Measurements from ENCODE around the gene SRGAP2B.
"Not testable (repeated sequence)": the region's sequence is repeated elsewhere in the genome, so short reads cannot be mapped to it uniquely, and the experiment has no call there.

Gene SRGAP2B

DNA sequence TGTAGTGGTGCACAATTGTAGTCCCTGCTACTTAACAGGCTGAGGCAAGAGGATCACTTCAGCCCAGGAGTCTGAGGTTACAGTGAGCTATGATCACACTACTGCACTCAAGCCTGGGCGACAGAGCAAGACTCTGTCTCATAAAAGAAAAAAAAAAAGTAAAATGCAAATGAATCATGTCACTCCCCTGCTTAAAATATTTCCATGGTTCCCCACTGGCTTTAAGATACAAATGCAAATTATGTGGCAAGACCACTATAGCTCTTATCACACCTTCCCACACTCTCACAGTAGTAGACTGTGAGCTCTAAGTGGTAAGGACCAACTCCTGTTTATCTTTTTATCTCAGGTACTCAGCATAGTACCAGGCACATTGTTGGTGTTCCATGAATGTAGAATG is 53.6 kb downstream of the SRGAP2B start:
- DNase-seq, result not testable (repeated sequence)

DNA sequence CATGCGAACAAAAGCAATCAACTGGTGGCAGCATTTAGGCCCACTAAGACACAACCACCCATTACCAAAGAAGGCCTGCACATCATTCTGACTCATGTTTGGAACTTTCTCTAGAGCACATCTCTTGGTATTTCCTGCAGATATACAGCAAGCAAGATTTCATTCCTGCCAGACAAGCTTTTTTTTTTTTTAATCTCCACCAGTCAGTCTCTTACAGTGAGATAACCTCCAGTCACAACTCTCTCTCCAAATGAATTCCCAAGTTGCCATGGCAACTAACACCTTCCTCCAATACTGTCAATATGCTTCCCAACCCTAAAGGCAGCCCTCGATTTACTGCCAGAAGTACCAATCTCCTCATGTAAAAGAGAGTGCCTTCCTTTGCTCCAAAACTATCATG is 59.1 kb downstream of the SRGAP2B start:
- not testable (repeated sequence) for DNase-seq

DNA sequence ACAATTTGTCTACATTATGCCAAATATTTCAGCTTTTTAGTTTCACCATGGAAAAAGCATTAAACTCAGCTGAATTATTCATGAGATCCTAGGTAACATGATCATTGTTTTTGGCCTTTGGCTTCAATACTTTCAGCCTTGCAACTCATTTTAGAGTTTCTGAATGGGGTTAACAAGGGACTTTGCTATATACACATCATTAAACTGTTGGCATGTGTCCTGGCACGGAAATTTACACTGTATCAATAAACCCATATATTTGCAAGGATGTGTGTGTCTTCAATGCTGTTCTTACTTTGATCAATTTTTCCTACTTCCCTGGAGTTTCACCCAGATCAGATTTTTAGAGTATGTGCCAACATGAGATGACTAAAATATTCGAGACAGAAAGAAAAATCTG is 61.6 kb downstream of the SRGAP2B start:
- not testable (repeated sequence) for DNase-seq

DNA sequence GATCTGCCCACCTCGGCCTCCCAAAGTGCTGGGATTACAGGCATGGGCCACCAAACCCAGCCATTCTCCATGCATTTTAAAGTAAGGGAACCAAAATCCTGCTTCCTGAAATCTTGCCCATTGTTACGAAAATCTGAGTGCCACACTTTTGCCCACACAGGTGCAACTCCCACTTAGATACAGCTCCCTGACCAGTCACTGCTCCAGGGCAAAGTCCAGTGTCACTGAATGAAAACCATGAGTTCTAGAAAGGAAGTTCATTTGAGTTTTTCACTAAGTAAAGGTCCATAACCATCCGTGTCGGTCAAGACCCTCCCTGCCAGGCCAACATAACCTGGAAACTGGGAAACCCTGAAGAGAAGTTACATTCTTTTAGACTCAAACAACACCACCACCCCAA is 67.9 kb downstream of the SRGAP2B start:
- DNase-seq, result not testable (repeated sequence)

DNA sequence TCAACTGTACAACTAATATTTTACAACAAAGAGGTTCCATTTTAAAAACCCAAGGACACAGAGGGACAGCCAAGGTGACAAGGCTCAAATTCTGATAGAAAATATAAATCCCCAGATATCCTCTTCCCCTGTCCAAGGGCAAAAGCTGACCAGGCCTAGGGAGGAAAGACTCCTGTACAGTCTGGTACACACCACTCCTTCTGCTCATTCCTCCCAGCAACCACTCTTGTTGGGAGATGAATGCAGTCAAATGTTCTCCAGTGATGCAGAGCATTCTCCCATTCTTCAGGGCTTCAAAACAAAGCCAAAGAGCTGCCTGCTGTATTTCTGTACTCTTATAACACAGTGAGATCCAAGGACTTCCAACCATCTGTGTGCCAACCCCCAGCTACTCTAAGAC is 69.8 kb downstream of the SRGAP2B start:
- not testable (repeated sequence) for DNase-seq

DNA sequence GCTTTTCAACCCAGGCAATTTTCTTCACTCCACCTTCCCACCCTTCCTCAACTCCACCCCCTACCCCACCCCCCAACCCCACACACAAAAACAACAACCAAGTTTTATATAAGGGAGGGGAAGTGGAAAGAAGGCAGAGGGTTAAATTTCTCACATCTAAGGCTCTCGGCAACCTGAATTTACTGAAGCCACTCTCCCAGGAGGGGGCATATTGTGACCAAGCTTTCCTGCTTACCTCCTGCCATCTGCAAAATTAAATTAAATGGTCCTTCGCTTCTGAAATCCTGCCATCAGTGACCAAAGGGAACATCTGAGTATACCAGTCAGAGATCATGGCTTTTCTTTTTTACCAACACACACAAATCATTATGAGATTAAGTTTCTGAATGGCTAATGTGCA is 72.9 kb downstream of the SRGAP2B start:
- not testable (repeated sequence) for DNase-seq

DNA sequence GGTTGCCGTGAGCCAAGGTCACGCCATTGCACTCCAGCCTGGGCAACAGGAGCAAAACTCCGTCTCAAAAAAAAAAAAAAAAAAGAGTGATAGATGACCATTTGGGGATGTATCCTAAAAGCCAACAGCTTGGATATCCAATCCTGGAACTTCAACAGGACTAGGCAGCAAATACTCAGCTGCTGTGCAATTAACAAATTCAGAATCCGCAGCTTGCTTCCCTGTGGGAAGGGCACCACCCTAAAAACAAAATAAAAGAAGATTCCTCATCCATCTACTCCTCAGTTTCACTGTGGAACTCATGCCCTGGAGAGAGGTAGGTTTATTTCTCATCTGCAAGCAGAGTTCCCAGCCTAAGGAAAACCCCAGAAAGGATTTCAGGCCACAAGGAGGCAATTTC is 73.4 kb downstream of the SRGAP2B start:
- not testable (repeated sequence) for DNase-seq

DNA sequence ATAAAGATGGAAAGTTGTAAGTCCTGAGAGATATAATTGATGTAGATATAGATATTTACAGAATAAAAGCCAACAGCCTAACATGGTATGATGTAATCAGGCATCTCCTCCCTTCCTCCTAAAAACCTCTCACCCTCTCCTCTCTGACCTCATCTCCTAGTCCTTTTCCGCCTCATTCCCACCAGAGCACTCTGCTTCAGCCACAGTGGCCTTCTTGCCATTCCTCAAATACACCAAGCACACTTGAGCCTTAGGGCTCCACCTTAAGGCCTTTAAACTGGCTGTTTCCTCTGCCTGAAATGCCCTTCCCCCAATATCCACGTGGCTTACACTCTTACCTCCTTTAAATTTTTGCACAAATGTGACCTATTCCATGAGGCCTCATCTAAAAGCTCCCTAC is 75.4 kb downstream of the SRGAP2B start:
- not testable (repeated sequence) for DNase-seq

DNA sequence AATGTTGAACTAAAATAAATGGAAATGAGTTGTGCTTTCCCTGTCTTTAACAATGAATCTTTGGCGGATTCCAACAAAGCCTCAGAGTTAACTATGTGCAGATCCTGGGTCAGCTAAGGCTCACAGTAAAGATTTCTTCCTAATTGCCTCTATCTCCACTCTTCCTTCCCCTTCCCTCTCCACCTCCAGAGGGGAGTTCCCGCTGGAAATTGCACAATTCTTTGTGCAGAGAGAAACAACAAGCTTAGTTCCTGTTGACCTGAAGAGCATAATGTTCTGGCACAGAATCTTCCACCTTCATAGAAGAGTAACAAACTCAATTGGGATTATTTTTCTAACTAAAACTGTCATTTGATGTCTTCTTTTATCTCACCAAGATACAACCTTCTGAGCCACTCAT is 77.4 kb downstream of the SRGAP2B start:
- not testable (repeated sequence) for DNase-seq

DNA sequence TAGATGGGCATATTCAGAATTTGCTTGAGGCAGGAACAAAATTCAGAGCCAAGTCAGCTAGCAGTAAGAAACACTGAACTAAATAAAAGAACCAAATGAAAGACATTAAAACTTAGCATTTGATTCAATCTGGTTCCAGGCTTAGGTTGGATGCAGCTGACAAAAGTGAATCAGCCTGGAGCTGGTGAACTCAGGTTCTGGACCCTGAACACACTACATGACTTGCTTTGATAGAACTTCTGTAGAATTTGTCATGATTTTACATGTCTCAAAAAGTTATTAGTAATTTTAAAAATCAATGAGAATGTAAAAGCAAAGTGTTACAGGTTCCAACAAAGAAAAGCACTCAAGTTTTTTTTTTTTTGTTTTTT is 78.7 kb downstream of the SRGAP2B start:
- DNase-seq, result not testable (repeated sequence)

DNA sequence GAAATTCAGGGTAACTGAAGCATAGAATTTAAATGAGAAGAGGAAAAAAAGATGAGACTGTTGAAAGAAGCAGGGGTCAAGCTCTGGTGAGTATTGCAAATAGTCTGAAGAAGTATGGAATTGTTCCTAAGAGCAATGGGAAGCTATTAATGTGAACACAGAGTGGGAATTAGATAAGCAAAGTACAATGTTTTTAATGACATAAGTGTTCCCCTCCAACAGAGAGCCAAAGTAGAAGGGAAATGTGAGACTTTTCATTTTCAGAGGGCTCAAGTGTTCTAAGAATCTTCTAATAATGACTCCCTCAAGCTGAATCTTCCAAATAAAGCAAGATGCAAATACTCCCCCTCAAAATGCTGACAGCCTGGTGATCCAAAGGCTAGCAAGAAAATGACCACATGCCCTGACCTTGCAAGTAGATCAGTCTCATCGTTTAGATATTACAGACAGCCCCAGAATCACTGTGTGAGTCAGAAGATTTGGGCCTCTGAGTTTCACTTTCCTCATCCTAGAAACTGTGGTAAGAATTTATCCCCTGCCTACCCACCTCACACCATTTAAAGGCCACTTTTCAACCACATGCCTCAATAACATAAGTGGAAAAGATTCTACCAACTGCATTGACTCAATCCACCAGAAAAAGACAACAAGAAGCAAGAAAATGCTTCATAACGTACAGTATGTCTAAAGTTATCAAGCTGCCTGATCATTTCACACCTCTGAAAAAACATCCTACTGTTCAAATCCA is 79.2 kb downstream of the SRGAP2B start:
- not testable (repeated sequence) for DNase-seq

DNA sequence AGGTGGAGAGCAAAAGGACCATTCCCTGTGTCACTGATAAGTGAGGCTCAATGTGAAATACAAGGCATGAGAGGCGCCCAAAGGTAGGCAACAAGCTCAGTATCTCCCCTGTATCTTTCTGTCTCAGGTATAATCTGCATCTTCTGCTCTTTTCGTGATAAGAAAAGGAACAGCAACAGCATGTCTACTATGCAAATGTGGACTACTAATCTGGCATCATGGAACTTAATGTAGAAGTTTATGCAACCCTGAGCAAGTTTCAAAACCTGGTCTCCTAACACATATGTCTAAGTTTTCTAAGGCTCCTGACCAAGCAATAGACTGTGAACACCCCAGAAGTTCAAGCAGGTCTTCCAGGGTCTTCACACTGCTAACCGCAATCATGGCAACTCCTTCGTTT is 81.8 kb downstream of the SRGAP2B start:
- not testable (repeated sequence) for DNase-seq

DNA sequence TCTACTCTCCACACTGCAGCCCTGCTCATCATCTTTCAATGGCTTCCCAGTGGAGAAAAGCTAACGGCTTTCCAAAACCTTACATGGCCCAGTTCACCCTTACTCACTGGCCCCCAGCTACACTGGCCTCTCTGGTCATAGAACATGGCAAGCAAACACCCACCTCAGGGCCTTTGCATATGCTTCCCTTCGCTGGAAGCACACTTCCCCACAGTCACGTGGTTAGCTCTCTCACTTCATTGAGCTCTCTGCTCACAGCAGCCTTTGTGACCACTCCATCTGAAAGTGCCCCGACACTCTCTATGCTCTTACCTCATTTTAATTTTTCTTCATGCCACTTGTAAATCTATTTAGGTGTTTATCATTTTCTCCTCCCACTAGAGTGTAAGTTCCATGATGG is 83.3 kb downstream of the SRGAP2B start:
- not testable (repeated sequence) for DNase-seq

DNA sequence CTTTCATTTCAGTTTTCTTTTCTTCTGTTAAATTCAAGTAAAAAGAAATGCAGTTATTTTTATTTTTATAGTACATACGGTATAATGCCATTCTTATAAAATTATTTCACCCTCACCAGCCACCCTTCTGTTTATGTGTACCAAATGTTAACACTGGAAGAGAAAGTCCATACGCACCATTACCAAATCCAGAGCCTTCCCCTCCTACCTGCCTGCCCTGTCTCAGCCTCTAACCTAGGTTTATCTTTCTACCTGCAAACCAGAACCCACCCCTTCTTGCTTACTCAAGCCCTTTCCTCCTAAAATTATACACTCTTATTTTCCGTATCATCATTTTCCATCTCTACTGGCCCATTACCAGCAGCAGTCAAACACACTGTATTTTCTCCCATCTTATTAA is 84.5 kb downstream of the SRGAP2B start:
- not testable (repeated sequence) for DNase-seq

DNA sequence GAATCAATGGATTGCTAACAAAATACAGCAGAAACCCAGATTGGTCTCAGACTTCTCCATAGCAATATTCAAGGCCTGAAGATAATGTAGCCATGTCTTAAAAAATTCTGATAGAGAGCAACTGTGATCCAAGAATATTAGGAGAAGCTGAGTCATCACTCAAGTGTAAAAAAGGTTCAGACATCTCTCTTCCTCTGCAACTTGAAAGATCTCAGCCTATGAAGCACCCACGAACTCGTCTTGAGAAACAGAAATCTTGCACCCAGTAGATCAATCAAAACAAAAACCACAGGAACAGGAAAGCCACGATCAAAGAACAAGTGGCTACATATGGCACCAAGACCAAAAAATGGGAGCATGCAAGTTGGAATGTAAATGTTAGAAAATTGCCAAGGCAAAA is 85.2 kb downstream of the SRGAP2B start:
- not testable (repeated sequence) for DNase-seq

DNA sequence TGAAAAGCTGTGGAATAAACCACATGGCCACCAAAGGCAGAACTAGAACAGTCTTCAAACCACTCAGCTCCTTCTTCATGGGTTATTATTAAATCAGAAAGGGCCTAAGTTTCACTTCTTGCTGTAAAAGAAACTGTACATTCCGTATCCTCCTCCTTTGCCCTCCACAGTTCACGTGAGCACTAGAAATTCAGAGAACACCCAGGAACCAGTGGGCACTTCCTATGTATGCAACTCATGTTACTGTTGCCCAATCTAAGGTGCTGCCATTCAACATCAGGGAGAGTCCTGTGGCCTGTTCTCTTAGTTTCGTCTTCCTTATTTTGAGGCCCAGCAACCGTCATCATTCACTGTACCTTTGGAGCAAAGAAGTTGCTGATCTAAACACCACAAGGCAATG is 86.7 kb downstream of the SRGAP2B start:
- not testable (repeated sequence) for DNase-seq

DNA sequence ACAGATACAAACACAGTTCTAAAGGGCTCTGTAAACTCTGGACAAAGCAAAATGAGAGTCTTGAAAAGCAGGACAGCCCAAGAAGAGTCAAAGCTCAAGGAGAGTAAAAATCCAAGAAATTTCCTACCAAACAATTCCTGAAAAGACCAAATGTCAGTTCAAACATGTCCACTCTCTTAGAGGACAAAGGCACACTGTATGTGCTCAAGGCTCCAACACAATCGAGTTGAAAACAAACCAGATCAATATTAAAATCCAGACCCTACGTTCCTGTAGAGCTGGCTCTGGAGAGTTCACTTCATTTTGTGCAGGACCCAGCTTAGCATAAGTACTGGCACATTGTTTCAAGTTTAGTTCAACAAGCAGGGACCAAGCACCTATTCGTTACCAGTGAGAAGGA is 90.0 kb downstream of the SRGAP2B start:
- not testable (repeated sequence) for DNase-seq

DNA sequence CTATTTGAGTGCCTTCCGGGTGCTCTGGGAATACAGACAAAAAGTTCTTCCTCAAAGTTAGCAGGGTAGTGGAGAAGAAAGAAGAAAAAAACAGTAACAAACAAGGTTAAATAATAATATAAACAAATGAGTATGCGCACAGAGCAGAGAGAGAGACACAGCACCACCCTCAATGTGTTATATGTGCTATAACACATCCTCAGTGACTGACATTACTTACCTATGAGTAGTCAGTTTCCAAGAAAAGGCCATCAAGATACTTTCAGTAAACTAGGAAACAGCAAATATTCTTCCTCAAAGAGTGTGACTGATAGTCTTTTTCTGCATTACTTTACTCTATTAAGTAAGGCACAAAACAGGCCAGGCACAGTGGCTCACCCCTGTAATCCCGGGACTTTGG is 93.7 kb downstream of the SRGAP2B start:
- not testable (repeated sequence) for DNase-seq

DNA sequence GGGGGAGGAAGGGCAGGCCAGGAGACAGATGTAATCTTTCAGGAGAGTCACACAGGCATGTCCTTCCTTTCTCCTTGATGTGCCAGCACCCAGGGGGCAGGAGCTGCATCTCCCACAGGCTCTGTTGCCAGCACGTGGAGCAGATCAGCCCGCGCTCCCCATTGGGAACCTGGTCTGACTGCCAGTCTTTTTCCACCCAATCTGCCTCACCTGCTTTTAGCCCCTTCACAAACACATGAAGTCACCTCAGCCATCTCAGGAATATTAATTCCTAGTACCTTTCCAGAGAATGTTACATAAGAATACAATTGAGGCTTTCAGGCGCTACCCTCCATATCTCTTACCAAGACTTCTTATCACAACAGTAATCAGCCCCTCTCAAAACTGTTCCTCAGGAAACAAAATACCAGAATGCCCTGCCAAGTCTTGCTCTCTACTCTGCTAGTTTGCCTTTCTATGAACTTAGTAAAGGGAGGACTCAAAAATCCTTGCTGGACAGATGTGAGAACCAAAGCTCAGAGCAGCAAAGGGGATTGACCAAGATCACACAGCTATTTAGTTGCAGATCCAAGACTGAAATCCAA is 94.3 kb downstream of the SRGAP2B start:
- not testable (repeated sequence) for DNase-seq

DNA sequence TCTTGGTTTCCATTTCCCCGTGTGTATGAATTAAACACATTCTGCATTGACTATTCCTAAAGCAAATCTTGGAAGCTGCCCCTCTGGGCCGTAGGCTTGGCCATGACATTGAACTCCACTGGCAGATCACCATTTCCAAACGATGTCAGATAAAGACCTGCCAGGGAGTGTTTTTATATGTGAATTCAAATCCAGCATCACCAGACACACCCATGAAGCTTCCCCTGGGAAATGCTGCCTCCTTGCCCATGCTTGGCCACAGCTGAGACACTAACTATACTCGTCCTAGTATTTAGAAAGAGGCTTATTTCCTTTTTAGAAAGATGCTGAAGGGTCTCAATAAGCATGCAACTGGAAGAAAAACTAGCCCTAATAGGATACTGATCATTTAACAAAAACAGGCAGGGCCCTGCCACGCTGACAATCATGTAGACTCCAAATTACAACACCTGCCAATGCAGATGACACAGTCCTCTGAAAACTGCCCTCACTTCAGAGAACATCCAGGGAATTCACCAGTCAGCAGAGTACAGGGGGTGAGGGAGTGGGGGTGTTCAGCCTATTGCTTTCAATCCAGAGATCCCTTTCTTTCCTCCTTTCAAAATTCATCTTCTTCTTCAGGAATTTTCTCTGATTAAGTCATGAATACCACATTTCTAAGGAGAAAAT is 94.9 kb downstream of the SRGAP2B start:
- not testable (repeated sequence) for DNase-seq

DNA sequence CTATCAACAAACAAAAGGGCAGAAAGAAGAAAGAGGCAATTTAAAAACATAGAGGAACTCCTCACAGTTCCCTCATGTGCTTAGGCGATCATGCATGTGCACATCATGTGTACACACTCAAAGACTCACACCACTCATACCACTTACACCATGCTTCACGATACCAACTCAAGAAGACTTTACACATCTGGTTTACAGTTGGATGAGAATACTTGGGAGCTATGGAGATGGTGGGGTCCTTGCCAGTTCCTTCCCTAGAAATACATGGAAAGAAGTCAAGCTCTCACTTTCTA is 96.2 kb downstream of the SRGAP2B start:
- DNase-seq, result not testable (repeated sequence)

DNA sequence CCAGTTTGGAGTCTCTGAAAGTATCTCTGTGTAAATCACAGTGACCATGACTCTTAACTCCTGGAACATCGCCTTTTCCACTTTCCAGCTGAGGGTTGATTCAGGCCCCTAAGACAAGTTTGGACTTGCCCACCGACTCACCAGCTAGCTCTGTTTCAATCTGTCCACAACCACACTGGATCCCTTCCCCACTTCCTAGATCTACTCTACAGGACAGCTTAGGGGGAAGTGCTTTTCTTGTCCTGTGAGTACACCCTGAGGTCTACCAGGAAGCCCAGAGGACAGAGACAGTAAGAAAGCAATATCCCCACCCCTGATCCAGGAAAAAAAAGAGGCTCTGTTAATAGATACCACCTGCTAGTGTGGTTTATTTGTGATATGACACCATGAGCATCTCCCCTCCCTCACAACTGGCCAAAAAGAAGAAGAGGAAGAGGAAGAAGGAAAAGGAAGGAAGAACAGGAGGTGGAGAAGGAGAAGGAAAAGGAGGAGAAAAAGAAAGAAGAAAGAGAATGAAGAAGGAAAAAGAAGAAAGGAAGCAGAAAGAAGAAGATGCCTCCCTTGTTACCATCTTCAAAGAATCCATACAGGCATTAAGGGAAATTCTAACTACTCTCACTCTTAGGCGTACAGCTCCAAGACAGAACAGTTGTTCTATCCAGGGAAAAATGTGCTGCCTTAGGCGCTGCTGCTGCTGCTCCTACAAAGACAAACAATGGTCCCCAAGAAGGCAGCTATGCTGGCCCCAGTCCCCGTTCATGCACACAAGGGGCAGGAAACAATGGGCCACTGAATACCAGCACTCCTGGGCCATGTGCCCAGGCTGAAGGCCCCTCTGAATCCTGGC is 96.8 kb downstream of the SRGAP2B start:
- not testable (repeated sequence) for DNase-seq

DNA sequence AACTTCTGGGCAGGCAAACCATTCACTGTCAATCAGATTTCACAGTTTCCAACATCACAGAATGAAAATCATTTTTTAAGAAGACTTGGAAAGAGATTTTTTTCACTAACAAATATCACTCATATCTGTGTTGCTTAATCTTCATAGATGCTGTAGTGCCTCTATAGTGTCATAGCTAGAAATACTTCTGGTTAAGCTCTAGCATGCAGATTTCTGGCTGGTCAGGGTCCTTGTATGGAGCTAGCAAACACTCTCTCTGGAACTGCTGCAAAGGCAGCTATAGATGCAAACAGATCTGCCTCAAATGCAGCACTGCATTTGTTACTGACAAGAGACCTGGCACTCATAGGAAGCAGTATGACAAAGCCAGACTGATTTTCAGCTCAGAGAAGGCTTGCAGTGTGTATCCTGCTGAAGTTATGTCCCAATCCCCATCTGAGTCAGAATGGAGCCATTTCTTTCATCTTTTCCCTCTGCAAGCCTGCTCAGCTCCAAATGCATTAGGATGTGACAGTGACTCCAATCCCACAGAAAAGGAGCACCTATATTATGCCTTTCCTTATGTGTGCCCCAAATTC is 99.2 kb downstream of the SRGAP2B start:
- DNase-seq, result not testable (repeated sequence)

All from NCI-H2171 (cell line).